GM10847 (cell line): ENCODE measurements around the gene PLEKHG7.

Source experiments
- POLR2A ChIP-seq: IDR thresholded peaks from 2 replicates; pipeline ENCODE4 v1.6.1; 2011; ENCODE audit not compliant: insufficient read length; ENCODE audit errors: extremely low read depth

The PLEKHG7 gene

GRCh38 chr12:92759634-92760268 is 57.0 kb downstream of the PLEKHG7 start:
- no peak for TF ChIP-seq POLR2A

GRCh38 chr12:92762773-92763172 is 60.0 kb downstream of the PLEKHG7 start:
- TF ChIP-seq POLR2A = no peak

DNA sequence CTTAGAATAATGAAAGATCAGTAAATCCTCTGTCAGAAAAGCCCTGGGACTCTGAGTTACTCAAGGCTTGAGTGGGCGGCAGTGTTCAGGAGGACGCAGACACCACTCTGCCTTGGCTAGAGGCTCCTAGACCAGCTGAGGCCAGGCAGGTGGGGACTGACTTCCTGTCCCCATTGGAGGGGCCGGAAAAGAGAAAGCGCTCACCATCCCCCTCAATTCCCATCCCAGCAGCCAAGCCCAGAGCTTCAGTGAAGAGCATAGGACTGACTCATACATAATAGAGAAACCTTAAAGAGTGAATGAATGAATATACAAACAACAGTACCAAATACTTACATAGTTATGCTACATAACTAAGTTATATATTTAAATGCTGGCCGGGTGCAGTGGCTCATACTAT is 62.0 kb downstream of the PLEKHG7 start:
- no peak for TF ChIP-seq POLR2A

DNA sequence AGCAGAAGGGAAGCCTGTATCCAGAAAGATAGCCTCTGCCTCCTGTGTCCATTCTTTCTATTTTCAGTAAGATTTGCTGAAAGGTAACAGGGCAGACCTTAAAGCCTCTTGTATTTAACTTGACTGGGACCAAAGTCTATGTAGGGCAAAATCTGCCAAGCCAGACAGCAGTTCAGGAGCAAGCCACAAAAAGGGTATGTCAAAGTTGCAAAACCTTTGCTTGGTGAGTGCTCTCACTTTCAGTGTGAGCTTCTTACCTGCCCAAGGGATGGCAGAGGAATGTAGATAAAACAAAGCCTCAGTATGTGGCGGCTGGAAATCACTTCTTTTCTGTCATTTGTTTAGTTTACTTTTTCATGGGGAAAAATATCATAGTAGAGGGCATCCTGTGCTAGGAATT is 63.1 kb downstream of the PLEKHG7 start:
- TF ChIP-seq POLR2A = no peak

DNA sequence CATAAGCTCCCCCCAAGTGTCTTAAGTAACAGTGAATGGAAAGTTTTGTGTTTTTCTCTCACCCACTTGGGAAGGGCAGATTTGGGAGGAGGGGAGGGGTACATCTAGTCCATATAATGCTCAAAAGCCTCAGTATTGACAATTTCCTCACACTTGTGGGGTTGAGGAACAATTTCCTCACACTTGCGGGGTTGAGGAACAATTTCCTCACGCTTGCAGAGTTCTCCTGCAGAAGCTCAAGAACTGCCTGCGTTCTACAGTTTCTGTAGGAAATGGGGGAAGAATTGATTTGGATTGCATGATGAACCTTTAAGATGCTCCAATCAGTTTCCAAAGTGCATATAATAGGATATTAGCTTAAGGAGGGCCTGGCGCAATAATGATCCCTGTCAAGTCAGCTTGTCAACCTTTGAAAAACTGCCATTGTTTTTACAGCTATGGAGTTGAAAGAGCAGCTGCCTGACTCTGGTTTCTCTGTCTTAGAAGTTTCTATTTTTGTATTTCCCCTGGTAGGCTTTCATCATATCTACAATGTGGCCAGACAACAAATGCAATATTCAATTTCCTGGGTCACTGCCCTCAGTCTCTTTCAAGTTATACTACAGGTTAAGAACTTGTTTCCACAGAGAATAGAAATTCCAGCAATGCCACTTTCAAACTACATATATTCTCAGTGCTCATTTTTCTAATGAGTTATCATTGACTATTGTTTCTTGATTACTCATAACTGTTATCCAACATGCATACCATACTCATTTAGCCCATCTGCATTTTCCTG is 66.5 kb downstream of the PLEKHG7 start:
- TF ChIP-seq POLR2A = no peak

GRCh38 chr12:92771001-92771400 is 68.2 kb downstream of the PLEKHG7 start:
- TF ChIP-seq POLR2A = no peak

DNA sequence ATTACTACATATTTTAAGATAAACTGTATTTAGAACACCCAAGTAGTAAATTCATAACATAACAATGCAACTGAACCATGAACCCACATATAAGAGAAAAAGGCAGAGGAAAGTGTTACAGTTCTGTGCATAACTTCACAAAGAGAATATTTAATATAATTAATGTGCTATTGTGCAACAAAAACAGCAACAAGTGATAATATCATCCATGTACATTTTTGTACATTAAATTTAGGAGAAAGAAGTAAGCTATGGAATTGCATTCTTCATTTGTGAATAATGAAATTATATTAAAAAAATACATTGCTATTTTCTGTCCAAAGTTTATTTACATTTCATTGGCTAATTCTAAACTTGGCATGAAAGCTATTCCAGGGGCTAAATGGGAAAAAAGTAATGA is 72.6 kb downstream of the PLEKHG7 start:
- TF ChIP-seq POLR2A = no peak

DNA sequence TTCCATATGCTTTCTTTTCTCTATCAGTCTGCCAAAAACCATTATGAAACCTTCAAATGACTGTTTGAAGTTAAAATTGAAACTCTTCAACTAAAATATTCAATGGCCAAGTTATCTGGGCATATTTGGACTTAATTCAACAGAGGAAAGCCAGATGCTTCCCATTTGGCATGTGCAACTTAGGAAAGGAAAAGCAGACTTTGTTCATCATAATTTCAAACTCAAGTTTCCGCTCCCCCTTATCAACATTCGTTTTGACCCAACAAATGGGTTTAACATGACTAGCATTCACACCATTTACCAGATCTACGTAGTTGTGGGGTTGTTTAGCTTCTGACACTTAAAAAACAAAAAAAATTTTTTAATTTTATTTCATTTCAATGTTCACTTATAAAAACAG is 75.7 kb downstream of the PLEKHG7 start:
- no peak for TF ChIP-seq POLR2A

DNA sequence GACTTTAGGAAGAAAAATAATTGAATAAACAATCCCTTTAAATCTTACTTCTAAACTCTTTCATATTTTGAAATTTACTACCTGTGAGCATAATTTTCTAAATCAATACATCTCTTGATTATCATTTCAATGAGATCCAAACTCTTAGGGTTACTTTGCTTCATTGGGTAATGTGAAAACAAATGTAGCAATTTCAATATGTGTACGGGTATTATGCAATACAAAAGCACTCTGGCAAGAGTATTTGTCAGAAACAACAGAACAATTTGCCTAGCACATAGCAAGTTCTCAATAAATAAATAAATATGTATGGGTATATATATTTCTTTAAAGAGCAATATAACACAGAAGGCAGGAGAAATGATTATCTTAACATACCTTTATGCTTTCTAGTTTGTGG is 77.1 kb downstream of the PLEKHG7 start:
- no peak for TF ChIP-seq POLR2A

GRCh38 chr12:92784356-92784755 is 81.6 kb downstream of the PLEKHG7 start:
- TF ChIP-seq POLR2A = no peak

GRCh38 chr12:92784797-92785562 is 82.2 kb downstream of the PLEKHG7 start:
- no peak for TF ChIP-seq POLR2A

DNA sequence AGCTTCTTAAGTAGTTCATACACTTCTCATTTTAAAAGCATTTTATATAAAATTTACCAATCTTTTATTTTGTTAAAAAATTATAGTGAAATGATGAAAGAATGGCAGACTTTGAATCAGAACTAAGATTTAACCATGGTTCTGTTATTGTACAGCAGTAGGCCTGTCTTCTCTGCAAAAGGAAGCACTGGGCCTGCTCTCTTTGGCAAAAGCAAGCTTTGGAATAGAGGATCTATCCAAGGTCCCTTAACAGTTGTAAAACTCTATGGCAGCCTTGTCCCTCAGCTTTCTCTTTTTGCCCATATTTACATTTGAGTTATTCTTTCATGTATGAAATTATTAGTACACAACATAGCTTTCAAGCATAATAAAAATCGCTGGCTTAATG is 82.8 kb downstream of the PLEKHG7 start:
- TF ChIP-seq POLR2A = no peak

DNA sequence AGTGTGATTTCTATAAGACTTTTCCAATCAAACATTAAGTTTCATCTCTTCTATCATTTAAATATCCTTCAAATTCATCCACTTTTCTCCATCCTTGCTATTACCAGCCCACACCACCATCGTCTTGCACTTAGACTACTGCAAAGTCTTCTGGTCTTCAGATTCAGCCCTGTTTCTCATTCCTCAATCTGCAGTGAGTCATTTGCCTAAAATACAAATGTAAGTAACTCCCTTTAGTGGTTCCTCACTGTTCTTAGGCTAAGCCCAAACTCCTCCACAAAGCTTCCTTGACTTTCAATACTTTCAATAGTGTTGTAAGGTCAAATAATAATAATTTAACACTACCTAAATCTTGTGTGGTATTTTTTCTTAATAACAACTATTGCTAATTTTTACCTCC is 83.3 kb downstream of the PLEKHG7 start:
- no peak for TF ChIP-seq POLR2A

- no peak for TF ChIP-seq POLR2A
These were observed 92.0 kb downstream of the PLEKHG7 start for GRCh38 chr12:92794814-92795213.

GRCh38 chr12:92796650-92797049 is 93.9 kb downstream of the PLEKHG7 start:
- no peak for TF ChIP-seq POLR2A

GRCh38 chr12:92802906-92803305 is 100.1 kb downstream of the PLEKHG7 start:
- TF ChIP-seq POLR2A = no peak
